A673 (cell line): Measurements from ENCODE around the gene ZBED6. TPM values are rescaled to one million over a fixed set of nuclear protein-coding genes. Genes with fewer than 3 reads are reported as not detected.
A peak's percentile ranks its signal among the peaks of the same experiment; 100 is the strongest.

Source experiments
- BruUV-seq: library from RNA; stranded (reverse); fragments of 400-500 nt; replicated peaks from 2 replicates; lab custom pipeline; 2021; lab: Mats Ljungman, UMichigan
- CTCF ChIA-PET: fragments of 300-600 bp; sonication (Branson Sonifier 250); formaldehyde crosslinking; loops from one replicate; lab custom pipeline; 2022; ENCODE audit warnings: antibody characterized with exemption; lab: Charles Lee
- POLR2A ChIA-PET: fragments of 300-600 bp; sonication (Branson Sonifier 250); formaldehyde crosslinking; loops from one replicate; lab custom pipeline; 2022; ENCODE audit warnings: antibody characterized with exemption; ENCODE audit not compliant: low non-redundant PET; lab: Charles Lee
- DNase-seq: peaks from one replicate; pipeline ENCODE4 v3.0.0-alpha.2; 2015; ENCODE audit warnings: low spot score
- H3K27ac ChIP-seq: fragments of 200-600 bp; sonication (generic); 2 replicates; pipeline ENCODE4 v1.5.1; 2016; ENCODE audit warnings: mixed run types, low read depth, mild to moderate bottlenecking, mixed read lengths, antibody characterized with exemption, low read length; ENCODE audit not compliant: poor library complexity, severe bottlenecking
- H3K27me3 ChIP-seq: fragments of 200-600 bp; sonication (generic); replicated peaks from 2 replicates; pipeline ENCODE4 v1.6.1; 2017; ENCODE audit warnings: mixed run types, low read depth, mild to moderate bottlenecking, mixed read lengths, antibody characterized with exemption, low read length; ENCODE audit not compliant: insufficient read depth, poor library complexity
- H3K36me3 ChIP-seq: fragments of 200-600 bp; sonication (generic); 2 replicates; pipeline ENCODE4 v1.6.1; 2016; ENCODE audit warnings: mixed run types, mild to moderate bottlenecking, mixed read lengths, antibody characterized with exemption, low read length; ENCODE audit not compliant: insufficient read depth, poor library complexity, severe bottlenecking
- H3K4me1 ChIP-seq: fragments of 200-600 bp; sonication (generic); 2 replicates; pipeline ENCODE4 v1.6.1; 2017; ENCODE audit warnings: mixed run types, mild to moderate bottlenecking, mixed read lengths, antibody characterized with exemption, low read length; ENCODE audit not compliant: insufficient read depth, poor library complexity, severe bottlenecking
- H3K4me3 ChIP-seq: fragments of 200-600 bp; sonication (generic); 2 replicates; pipeline ENCODE4 v1.5.1; 2016; ENCODE audit warnings: low read depth, mixed run types, mild to moderate bottlenecking, mixed read lengths, low read length; ENCODE audit not compliant: poor library complexity, severe bottlenecking
- H3K9me3 ChIP-seq: fragments of 200-600 bp; sonication (generic); 2 replicates; pipeline ENCODE4 v1.6.1; 2016; ENCODE audit warnings: mixed run types, low read depth, mild to moderate bottlenecking, mixed read lengths, antibody characterized with exemption, low read length; ENCODE audit not compliant: poor library complexity, severe bottlenecking
- EZH2 ChIP-seq: fragments of 200-600 bp; sonication (generic); IDR thresholded peaks from 2 replicates; pipeline ENCODE4 v1.6.1; 2017; ENCODE audit warnings: borderline replicate concordance, low read depth, mild to moderate bottlenecking, mixed read lengths, antibody characterized with exemption, low read length; ENCODE audit not compliant: poor library complexity, severe bottlenecking
- intact Hi-C: fragments of 100-400 bp; cut with micrococcal nuclease; formaldehyde crosslinking; loops from one replicate; pipeline ENCODE4 v1.10.0; 2022; ENCODE audit not compliant: unreplicated experiment
- total RNA-seq: library from RNA; stranded (reverse); gene quantifications from 2 replicates; pipeline ENCODE4 v1.2.3, GENCODE V29; 2021
- TF ChIP-seq, protein P1 (sequence below): fragments of 300-800, 200-600 bp; sonication (generic); conservative IDR thresholded peaks from 2 replicates; pipeline ENCODE4 v1.5.1; 2017; ENCODE audit warnings: low read depth, mild to moderate bottlenecking, antibody characterized with exemption, low read length, moderate library complexity, mixed read lengths

ZBED6 gene
- total RNA-seq, 1 experiment from 2014 or later, result 29.6 TPM

- H3K36me3 ChIP-seq, result peaks cover 33% of the 10 kb centered on the region
- TF ChIP-seq EZH2, result no peak
- TF ChIP-seq, protein P1, sequence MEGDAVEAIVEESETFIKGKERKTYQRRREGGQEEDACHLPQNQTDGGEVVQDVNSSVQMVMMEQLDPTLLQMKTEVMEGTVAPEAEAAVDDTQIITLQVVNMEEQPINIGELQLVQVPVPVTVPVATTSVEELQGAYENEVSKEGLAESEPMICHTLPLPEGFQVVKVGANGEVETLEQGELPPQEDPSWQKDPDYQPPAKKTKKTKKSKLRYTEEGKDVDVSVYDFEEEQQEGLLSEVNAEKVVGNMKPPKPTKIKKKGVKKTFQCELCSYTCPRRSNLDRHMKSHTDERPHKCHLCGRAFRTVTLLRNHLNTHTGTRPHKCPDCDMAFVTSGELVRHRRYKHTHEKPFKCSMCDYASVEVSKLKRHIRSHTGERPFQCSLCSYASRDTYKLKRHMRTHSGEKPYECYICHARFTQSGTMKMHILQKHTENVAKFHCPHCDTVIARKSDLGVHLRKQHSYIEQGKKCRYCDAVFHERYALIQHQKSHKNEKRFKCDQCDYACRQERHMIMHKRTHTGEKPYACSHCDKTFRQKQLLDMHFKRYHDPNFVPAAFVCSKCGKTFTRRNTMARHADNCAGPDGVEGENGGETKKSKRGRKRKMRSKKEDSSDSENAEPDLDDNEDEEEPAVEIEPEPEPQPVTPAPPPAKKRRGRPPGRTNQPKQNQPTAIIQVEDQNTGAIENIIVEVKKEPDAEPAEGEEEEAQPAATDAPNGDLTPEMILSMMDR, result 0 out of 2 replicates have a peak, but pooled peaks have one; percentile 21
- peaks cover 55% of the 10 kb centered on the region for H3K4me1 ChIP-seq
- no peaks in the 10 kb centered on the region for H3K9me3 ChIP-seq
- intact Hi-C loops, result no loop called here
- ChIA-PET POLR2A (no interaction called here), CTCF (no interaction called here)
- no TSS peak for BruUV-seq
- H3K27ac ChIP-seq, result no peak overlapping the region
- no peaks in the 10 kb centered on the region for H3K27me3 ChIP-seq
- peak; percentile 41 for DNase-seq
- H3K4me3 ChIP-seq, result no peak overlapping the region
Observed at GRCh38 chr1:203797948-203798655, 2.7 kb downstream of the ZBED6 start.

DNA sequence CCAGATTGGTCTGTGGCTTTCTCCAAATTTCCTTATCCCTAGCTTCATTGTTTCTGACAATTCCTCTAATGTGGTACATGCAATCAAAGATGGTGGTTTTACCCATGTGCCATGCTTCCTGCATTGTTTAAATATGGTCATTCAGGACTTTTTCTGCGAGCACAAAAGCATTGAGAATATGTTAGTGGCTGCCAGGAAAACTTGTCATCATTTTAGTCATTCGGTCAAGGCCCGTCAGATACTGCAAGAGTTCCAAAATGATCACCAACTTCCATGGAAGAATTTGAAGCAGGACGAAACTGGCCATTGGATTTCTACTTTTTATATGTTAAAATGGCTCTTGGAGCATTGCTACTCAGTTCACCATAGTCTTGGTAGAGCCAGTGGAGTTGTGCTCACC is 3.7 kb downstream of the ZBED6 start:
- H3K36me3 ChIP-seq, result peaks cover 42% of the 10 kb centered on the region
- no TSS peak for BruUV-seq
- peaks cover 61% of the 10 kb centered on the region for H3K4me1 ChIP-seq
- no peak overlapping the region for H3K4me3 ChIP-seq
- CTCF ChIA-PET, result no interaction called here
- H3K27me3 ChIP-seq, result no peaks in the 10 kb centered on the region
- POLR2A ChIA-PET, result interaction anchor here (0.5 kb wide), 1 partner anchor 1456 kb away, joined by 5 read pairs; no protein-coding TSS in a partner anchor
- no peak overlapping the region for H3K27ac ChIP-seq
- H3K9me3 ChIP-seq, result no peaks in the 10 kb centered on the region
- DNase-seq, result no peak
- TF ChIP-seq, protein P1, result no peak
- TF ChIP-seq EZH2, result no peak
- intact Hi-C loops, result no loop called here

DNA sequence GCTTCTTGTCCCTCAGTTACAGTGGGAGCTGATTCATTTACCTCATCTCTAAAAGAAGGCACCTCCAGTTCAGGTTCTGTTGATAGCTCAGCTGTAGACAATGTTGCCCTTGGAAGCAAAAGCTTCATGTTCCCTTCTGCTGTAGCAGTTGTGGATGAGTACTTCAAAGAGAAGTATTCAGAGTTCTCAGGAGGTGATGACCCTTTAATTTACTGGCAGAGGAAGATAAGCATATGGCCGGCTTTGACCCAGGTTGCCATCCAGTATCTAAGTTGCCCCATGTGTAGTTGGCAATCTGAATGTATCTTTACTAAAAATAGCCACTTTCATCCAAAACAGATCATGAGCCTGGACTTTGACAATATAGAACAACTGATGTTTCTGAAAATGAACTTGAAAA is 4.5 kb downstream of the ZBED6 start:
- POLR2A ChIA-PET, result interaction anchor here (0.7 kb wide), 1 partner anchor 391 kb away, joined by 4 read pairs; no protein-coding TSS in a partner anchor
- Histone ChIP-seq H3K27me3 (no peaks in the 10 kb centered on the region), H3K27ac (peak overlapping the region; percentile 13), H3K4me3 (no peak overlapping the region), H3K4me1 (peaks cover 57% of the 10 kb centered on the region), H3K9me3 (no peaks in the 10 kb centered on the region), H3K36me3 (peaks cover 45% of the 10 kb centered on the region)
- no peak for DNase-seq
- BruUV-seq, result no TSS peak
- no peak for TF ChIP-seq EZH2
- TF ChIP-seq, protein P1, result no peak
- CTCF ChIA-PET, result no interaction called here
- intact Hi-C loops, result no loop called here
